Forelimb muscle (tissue), 1 donor: ENCODE measurements around the gene NEFH. TPM values are rescaled to one million over a fixed set of nuclear protein-coding genes. Genes with fewer than 3 reads are reported as not detected.
"Not testable (repeated sequence)": the region's sequence is repeated elsewhere in the genome, so short reads cannot be mapped to it uniquely, and the experiment has no call there.

Experiments
- DNase-seq: peaks from one replicate; pipeline ENCODE4 v3.0.0-alpha.2; 2013; ENCODE audit warnings: low read depth
- polyA plus RNA-seq: library from polyadenylated mRNA; unstranded; fragments of 120-200 nt; gene quantifications from one replicate; pipeline ENCODE4 v1.2.1, GENCODE V29; 2013; ENCODE audit not compliant: insufficient read length

Gene NEFH
- polyA plus RNA-seq, result 1.5 TPM

- DNase-seq, result no peak
Observed at GRCh38 chr22:29479417-29480261, at the start of gene NEFH. Gene NEFH, plus strand, starts transcription at chr22:29480218. Its CDS starts 45 bp downstream, at chr22:29480263.

- no peak for DNase-seq
Observed at GRCh38 chr22:29431986-29432385, 48.0 kb upstream of the NEFH start.

GRCh38 chr22:29433856-29434255, 46.2 kb upstream of the NEFH start:
- no peak for DNase-seq

- no peak for DNase-seq
Observed at GRCh38 chr22:29434288-29434687, 45.7 kb upstream of the NEFH start.

- DNase-seq, result no peak
Observed at GRCh38 chr22:29435236-29436136, 44.5 kb upstream of the NEFH start.

GRCh38 chr22:29438283-29438682, 41.7 kb upstream of the NEFH start, which contains the start of gene RFPL1:
Gene RFPL1, plus strand, starts transcription at chr22:29438583.
- not testable (repeated sequence) for DNase-seq

GRCh38 chr22:29442976-29443375, 37.0 kb upstream of the NEFH start:
- no peak for DNase-seq

GRCh38 chr22:29443452-29443851, 36.6 kb upstream of the NEFH start:
- no peak for DNase-seq

- DNase-seq, result no peak
Observed at GRCh38 chr22:29443861-29444792, 35.9 kb upstream of the NEFH start.

GRCh38 chr22:29445508-29445907, 34.5 kb upstream of the NEFH start:
- DNase-seq, result no peak

GRCh38 chr22:29447906-29448305, 32.1 kb upstream of the NEFH start:
- no peak for DNase-seq

- DNase-seq, result no peak
Observed at GRCh38 chr22:29449296-29449875, 30.6 kb upstream of the NEFH start.

- no peak for DNase-seq
Observed at GRCh38 chr22:29450222-29450621, 29.8 kb upstream of the NEFH start.

GRCh38 chr22:29451863-29452262, 28.2 kb upstream of the NEFH start:
- no peak for DNase-seq

GRCh38 chr22:29454276-29454675, 25.7 kb upstream of the NEFH start:
- no peak for DNase-seq

GRCh38 chr22:29456211-29456671, 23.8 kb upstream of the NEFH start:
- DNase-seq, result no peak

GRCh38 chr22:29457730-29458129, 22.3 kb upstream of the NEFH start:
- DNase-seq, result no peak

GRCh38 chr22:29458551-29458950, 21.5 kb upstream of the NEFH start:
- no peak for DNase-seq

- DNase-seq, result no peak
Observed at GRCh38 chr22:29459773-29460172, 20.2 kb upstream of the NEFH start.

GRCh38 chr22:29461263-29461662, 18.8 kb upstream of the NEFH start:
- no peak for DNase-seq

GRCh38 chr22:29463629-29464028, 16.4 kb upstream of the NEFH start:
- no peak for DNase-seq
